ENCODE measurements around the gene RAB31.

Gene RAB31

DNA sequence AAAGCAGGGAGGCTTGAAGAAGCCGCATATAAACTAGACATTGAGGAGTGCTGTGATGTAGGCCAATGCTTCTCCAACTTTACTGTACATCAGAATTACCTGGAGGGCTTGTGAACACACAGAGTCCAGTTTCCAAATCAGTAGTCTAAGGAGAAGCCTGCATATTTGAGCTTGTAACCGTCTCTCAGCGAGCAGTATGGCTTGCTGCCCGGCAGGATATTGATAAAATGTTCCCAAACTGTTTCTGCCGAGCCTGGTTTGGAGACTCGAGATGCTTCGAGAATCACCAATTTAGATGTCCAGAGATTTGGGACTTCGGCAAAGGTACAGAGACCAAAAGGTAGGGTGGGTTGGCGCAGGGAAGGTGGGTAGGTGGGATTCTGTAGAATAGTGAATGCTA, 11.0 kb upstream of the RAB31 start:
- TF ChIP-seq, protein P1, sequence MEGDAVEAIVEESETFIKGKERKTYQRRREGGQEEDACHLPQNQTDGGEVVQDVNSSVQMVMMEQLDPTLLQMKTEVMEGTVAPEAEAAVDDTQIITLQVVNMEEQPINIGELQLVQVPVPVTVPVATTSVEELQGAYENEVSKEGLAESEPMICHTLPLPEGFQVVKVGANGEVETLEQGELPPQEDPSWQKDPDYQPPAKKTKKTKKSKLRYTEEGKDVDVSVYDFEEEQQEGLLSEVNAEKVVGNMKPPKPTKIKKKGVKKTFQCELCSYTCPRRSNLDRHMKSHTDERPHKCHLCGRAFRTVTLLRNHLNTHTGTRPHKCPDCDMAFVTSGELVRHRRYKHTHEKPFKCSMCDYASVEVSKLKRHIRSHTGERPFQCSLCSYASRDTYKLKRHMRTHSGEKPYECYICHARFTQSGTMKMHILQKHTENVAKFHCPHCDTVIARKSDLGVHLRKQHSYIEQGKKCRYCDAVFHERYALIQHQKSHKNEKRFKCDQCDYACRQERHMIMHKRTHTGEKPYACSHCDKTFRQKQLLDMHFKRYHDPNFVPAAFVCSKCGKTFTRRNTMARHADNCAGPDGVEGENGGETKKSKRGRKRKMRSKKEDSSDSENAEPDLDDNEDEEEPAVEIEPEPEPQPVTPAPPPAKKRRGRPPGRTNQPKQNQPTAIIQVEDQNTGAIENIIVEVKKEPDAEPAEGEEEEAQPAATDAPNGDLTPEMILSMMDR (IDR thresholded peaks at IDR 0.05; ENCODE audit: borderline replicate concordance, control extremely low read depth, extremely low read depth, insufficient read depth, missing control alignments), result no peak
- in situ Hi-C loops (cut with MboI; ENCODE audit: low sequenced_read_pairs, unreplicated experiment), result no loop called here
- no peak for DNase-seq (ENCODE audit: low spot score)

DNA sequence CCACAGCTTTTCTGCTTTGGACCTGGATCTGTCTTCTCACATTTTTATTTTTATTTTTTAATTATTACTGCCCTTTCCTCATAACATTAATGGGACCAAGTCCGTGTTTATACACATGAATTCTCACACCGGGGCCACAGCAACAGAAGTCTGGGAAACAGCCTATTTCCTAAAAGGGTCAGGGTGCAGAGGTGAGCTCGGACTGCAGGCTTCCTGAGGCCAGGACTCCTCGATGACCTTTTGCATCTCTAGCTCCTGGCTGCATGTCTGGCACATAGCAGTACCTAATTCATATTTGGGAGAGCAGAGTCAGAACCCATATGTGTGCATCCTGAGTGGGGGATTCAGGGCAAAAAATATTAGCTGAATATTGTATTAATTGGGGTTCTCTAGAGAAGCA, 9.6 kb upstream of the RAB31 start:
- in situ Hi-C loops (cut with MboI; ENCODE audit: low sequenced_read_pairs, unreplicated experiment), result no loop called here
- no peak for DNase-seq (ENCODE audit: low spot score)
- TF ChIP-seq, protein P1 (IDR thresholded peaks at IDR 0.05; ENCODE audit: borderline replicate concordance, control extremely low read depth, extremely low read depth, insufficient read depth, missing control alignments), result no peak

DNA sequence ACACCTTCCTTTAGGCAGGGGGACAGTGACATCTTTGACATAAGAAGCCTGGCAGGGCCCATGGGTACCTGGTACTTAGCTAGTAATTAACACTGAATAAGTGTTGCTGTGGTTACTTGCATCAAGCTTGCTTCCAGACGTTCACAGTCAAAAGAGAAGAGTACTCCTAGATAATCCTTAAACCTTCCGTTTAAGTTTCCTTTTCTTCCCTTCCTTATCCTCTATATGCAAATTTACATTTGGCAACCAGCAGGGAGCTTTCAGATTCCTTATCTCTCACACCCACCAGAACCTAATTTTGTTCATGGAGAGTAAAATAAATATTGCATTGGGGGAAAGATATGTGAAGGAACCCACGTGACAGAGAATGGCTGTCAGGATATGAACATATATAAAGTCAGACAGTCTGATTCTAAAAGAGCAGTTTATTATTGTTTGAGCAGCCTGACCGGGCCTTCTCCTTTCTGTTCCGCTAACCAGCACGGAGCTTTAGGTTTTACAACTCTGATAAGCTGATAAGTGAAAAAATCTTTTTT, 7.8 kb upstream of the RAB31 start:
- DNase-seq (ENCODE audit: low spot score), result no peak
- in situ Hi-C loops (cut with MboI; ENCODE audit: low sequenced_read_pairs, unreplicated experiment), result loop anchor here (25.0 kb wide), 1 partner anchor 237 kb away; no protein-coding TSS in a partner anchor
- TF ChIP-seq, protein P1 (IDR thresholded peaks at IDR 0.05; ENCODE audit: borderline replicate concordance, control extremely low read depth, extremely low read depth, insufficient read depth, missing control alignments), result no peak

DNA sequence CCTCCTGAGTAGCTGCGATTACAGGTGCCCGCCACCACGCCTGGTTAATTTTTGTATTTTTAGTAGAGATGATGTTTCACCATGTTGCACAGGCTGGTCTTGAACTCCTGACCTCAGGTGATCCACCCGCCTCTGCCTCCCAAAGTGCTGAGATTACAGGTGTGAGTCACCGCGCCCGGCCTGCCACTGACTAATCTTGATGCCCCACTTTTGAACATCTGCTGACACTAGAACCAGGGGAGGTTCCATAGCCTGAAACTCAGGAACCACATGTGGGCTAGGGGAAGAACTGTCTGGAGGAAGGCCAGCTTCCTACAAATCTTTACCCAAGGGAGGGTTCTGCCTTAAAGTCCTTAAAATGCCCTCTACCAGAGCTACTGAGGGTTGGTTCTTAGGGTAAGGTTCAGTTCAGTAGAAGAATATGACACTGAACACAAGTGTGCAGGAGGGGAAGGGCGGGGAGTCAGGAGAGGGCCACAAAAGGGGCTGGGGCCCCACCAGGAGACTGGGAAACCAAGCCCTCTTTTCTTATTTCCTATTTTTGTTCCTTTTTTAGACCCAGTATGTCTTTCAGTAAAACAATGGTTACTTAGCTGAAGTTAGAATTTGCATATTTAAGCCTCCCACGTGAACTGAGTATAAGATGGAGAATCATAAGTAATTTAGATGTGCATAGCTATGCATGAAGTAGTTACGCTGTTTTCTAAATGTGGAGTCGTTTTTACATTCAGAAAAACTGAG, 6.3 kb upstream of the RAB31 start:
- no peak for DNase-seq (ENCODE audit: low spot score)
- in situ Hi-C loops (cut with MboI; ENCODE audit: low sequenced_read_pairs, unreplicated experiment), result loop anchor here (25.0 kb wide), 1 partner anchor 236 kb away; no protein-coding TSS in a partner anchor
- TF ChIP-seq, protein P1 (IDR thresholded peaks at IDR 0.05; ENCODE audit: borderline replicate concordance, control extremely low read depth, extremely low read depth, insufficient read depth, missing control alignments), result no peak

DNA sequence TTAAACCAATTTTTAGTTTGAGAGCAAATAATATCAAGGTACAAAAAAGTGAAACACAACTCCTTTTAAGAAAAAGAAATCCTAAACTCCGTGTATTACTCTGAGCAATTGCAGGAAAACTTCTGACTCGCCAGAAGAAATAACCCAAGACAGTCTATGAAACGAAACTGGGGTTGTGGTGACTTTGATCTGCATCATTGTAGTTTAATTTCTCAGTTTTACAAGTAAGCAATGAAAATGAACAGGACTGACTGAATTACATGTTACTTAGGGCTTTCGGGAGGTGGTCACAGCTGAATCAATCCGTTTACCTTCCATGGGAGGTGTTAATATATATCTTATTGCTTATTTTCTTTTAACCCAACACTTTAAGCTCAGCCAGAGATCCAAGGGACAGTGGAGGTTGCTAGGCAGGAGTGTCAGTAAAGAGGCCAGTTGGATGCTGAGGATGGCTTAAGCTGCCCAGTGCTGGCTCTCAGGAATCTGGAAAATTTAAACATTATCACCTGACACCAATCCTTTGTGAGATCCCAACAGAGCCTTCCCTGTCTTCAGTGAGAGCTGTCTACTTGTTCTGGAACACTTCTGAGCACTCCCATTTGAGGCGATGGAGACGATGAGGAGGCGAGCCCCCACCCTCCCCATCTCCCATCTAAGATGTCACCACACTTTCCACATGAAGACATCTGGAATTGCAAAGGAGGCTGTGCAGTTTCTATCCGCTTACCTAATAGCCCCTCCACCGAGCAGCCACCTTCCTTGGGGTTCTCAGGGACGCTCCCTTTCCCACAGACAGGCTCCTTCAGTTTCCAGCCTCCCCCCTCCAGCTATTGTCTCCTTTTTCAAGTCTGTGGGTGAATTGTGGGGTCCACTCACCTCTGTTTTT, 3.6 kb upstream of the RAB31 start:
- no peak for DNase-seq (ENCODE audit: low spot score)
- in situ Hi-C loops (cut with MboI; ENCODE audit: low sequenced_read_pairs, unreplicated experiment), result loop anchor here (25.0 kb wide), 1 partner anchor 233 kb away; no protein-coding TSS in a partner anchor
- TF ChIP-seq, protein P1 (IDR thresholded peaks at IDR 0.05; ENCODE audit: borderline replicate concordance, control extremely low read depth, extremely low read depth, insufficient read depth, missing control alignments), result no peak

DNA sequence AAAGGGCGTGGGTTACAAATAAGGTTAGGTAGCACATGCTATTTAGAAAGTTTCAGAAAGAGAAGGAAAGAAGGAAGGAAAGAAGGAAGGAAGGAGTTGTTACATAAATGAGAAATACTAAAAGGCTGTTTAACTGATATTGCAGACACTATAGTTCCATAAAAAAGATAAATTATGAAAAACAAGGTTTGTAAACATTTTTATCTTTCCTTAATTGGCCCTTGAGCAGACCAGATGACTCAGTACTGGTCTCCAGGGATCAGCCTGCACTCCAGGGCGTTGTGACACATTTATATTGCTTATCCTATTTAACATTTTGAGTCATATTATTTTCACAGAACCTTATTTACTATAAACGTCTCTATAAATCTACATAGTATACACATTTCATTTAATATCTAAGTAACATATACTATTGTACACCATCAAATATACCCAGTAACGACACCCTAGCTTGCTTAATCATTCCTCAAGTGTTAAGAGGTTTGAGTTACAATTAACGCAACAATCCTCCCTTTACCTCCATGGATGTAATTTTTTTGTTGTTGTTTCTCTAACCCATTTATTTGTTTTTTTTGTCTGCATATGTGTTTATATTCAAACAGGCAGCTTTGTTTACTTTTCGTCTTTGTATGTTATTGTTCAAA, 2.8 kb upstream of the RAB31 start:
- TF ChIP-seq, protein P1 (IDR thresholded peaks at IDR 0.05; ENCODE audit: borderline replicate concordance, control extremely low read depth, extremely low read depth, insufficient read depth, missing control alignments), result no peak
- in situ Hi-C loops (cut with MboI; ENCODE audit: low sequenced_read_pairs, unreplicated experiment), result loop anchor here (25.0 kb wide), 1 partner anchor 232 kb away; no protein-coding TSS in a partner anchor
- no peak for DNase-seq (ENCODE audit: low spot score)
